Hepatocyte (in vitro differentiated cells): Measurements from ENCODE around the gene AVPR2. TPM values are rescaled to one million over a fixed set of nuclear protein-coding genes. Genes with fewer than 3 reads are reported as not detected.
A peak's percentile ranks its signal among the peaks of the same experiment; 100 is the strongest.

Source experiments
- DNase-seq: peaks from one replicate; pipeline ENCODE4 v3.0.0-alpha.2; 2016; ENCODE audit warnings: low spot score
- H2AFZ ChIP-seq: fragments of 200-600 bp; sonication (generic); 2 replicates; pipeline ENCODE4 v1.6.0; 2016; ENCODE audit warnings: antibody characterized with exemption, mild to moderate bottlenecking
- H3K27ac ChIP-seq: fragments of 200-600 bp; sonication (generic); 2 replicates; pipeline ENCODE4 v1.5.1; 2016; ENCODE audit warnings: mild to moderate bottlenecking
- H3K27me3 ChIP-seq: fragments of 200-600 bp; sonication (generic); 2 replicates; pipeline ENCODE4 v1.6.1; 2016
- H3K36me3 ChIP-seq: fragments of 200-600 bp; sonication (generic); replicated peaks from 2 replicates; pipeline ENCODE4 v1.5.1; 2016; ENCODE audit warnings: low read depth; ENCODE audit not compliant: insufficient read depth
- H3K4me1 ChIP-seq: fragments of 200-600 bp; sonication (generic); 2 replicates; pipeline ENCODE4 v1.5.1; 2016; ENCODE audit warnings: mild to moderate bottlenecking, moderate library complexity; ENCODE audit not compliant: insufficient read depth
- H3K4me2 ChIP-seq: fragments of 200-600 bp; sonication (generic); 2 replicates; pipeline ENCODE4 v1.6.0; 2016
- H3K4me3 ChIP-seq: fragments of 200-600 bp; sonication (generic); 2 replicates; pipeline ENCODE4 v1.5.1; 2016; ENCODE audit warnings: mild to moderate bottlenecking
- H3K79me2 ChIP-seq: fragments of 200-600 bp; sonication (generic); 2 replicates; pipeline ENCODE4 v1.6.0; 2017; ENCODE audit warnings: mild to moderate bottlenecking
- H3K9me2 ChIP-seq: fragments of 200-600 bp; sonication (generic); replicated peaks from 2 replicates; pipeline ENCODE4 v1.6.0; 2017; ENCODE audit warnings: mild to moderate bottlenecking; ENCODE audit not compliant: insufficient read depth
- H3K9me3 ChIP-seq: fragments of 200-600 bp; sonication (generic); 2 replicates; pipeline ENCODE4 v1.5.1; 2016; ENCODE audit warnings: low read depth, mild to moderate bottlenecking
- H4K20me1 ChIP-seq: fragments of 200-600 bp; sonication (generic); 2 replicates; pipeline ENCODE4 v1.6.0; 2016; ENCODE audit warnings: mild to moderate bottlenecking; ENCODE audit not compliant: insufficient read depth, poor library complexity, severe bottlenecking
- EZH2 ChIP-seq: fragments of 200-600 bp; sonication (generic); IDR thresholded peaks from 2 replicates; pipeline ENCODE4 v1.6.1; 2016; ENCODE audit warnings: antibody characterized with exemption, mild to moderate bottlenecking, borderline replicate concordance
- EZH2phosphoT487 ChIP-seq: fragments of 200-600 bp; sonication (generic); IDR thresholded peaks from one replicate; pipeline ENCODE4 v1.6.1; 2018; ENCODE audit warnings: antibody characterized with exemption, mild to moderate bottlenecking, low read depth, moderate library complexity; ENCODE audit not compliant: unreplicated experiment, severe bottlenecking
- WGBS: methylation state at CpG from one replicate; pipeline ENCODE4 v1.1.6; 2016; ENCODE audit warnings: low lambda C conversion rate; ENCODE audit errors: missing lambda C conversion rate; 5-methylcytosine and 5-hydroxymethylcytosine counted together
- polyA plus RNA-seq: library from polyadenylated mRNA; unstranded; fragments of >200 nt; fragmentation: Nextera tagmentation; extraction: Ambion mirVana; gene quantifications from 2 replicates; pipeline ENCODE4 v1.2.1, GENCODE V29; 2016
- total RNA-seq: library from RNA; depleted of rRNA; stranded (reverse); fragments of >200 nt; gene quantifications from 2 replicates; pipeline ENCODE4 v1.2.3, GENCODE V29; 2014
- TF ChIP-seq, protein P1 (sequence below): fragments of 200-600 bp; sonication (generic); IDR thresholded peaks from 2 replicates; pipeline ENCODE4 v1.5.1; 2016; ENCODE audit warnings: antibody characterized with exemption, mild to moderate bottlenecking; ENCODE audit not compliant: poor library complexity

The AVPR2 gene
- total and polyA plus RNA-seq, 2 experiments from 2014 or later: not detected

DNA sequence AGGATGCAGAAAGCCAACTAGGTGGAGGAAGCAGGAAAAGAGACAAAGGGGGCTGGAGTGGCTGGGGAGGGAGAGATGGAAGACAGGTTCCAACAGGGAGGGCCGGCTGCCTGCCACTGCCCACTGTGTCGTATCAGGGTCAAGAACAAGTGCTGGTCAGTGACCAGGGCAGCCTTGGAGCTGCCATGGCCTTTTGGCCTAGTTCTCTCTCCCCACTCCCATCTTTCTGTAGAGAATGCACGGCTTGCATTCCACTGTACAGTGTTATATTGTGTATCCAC lies 30.4 kb upstream of the AVPR2 start:
- no peaks in the 10 kb centered on the region for H3K36me3 ChIP-seq
- no peak overlapping the region for H3K4me3 ChIP-seq
- no peak overlapping the region for H3K4me2 ChIP-seq
- no peaks in the 10 kb centered on the region for H3K79me2 ChIP-seq
- H3K9me2 ChIP-seq: no peaks in the 10 kb centered on the region
- no peaks in the 10 kb centered on the region for H3K27me3 ChIP-seq
- no peaks in the 10 kb centered on the region for H3K4me1 ChIP-seq
- 59% methylated on average over 3 of the region's 3 CpGs for WGBS
- DNase-seq: no peak
- H3K9me3 ChIP-seq: no peaks in the 10 kb centered on the region
- no peak overlapping the region for H3K27ac ChIP-seq
- TF ChIP-seq EZH2phosphoT487 (no peak), EZH2 (no peak)
- TF ChIP-seq, protein P1, sequence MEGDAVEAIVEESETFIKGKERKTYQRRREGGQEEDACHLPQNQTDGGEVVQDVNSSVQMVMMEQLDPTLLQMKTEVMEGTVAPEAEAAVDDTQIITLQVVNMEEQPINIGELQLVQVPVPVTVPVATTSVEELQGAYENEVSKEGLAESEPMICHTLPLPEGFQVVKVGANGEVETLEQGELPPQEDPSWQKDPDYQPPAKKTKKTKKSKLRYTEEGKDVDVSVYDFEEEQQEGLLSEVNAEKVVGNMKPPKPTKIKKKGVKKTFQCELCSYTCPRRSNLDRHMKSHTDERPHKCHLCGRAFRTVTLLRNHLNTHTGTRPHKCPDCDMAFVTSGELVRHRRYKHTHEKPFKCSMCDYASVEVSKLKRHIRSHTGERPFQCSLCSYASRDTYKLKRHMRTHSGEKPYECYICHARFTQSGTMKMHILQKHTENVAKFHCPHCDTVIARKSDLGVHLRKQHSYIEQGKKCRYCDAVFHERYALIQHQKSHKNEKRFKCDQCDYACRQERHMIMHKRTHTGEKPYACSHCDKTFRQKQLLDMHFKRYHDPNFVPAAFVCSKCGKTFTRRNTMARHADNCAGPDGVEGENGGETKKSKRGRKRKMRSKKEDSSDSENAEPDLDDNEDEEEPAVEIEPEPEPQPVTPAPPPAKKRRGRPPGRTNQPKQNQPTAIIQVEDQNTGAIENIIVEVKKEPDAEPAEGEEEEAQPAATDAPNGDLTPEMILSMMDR: no peak
- no peak overlapping the region for H2AFZ ChIP-seq
- H4K20me1 ChIP-seq: no peaks in the 10 kb centered on the region

DNA sequence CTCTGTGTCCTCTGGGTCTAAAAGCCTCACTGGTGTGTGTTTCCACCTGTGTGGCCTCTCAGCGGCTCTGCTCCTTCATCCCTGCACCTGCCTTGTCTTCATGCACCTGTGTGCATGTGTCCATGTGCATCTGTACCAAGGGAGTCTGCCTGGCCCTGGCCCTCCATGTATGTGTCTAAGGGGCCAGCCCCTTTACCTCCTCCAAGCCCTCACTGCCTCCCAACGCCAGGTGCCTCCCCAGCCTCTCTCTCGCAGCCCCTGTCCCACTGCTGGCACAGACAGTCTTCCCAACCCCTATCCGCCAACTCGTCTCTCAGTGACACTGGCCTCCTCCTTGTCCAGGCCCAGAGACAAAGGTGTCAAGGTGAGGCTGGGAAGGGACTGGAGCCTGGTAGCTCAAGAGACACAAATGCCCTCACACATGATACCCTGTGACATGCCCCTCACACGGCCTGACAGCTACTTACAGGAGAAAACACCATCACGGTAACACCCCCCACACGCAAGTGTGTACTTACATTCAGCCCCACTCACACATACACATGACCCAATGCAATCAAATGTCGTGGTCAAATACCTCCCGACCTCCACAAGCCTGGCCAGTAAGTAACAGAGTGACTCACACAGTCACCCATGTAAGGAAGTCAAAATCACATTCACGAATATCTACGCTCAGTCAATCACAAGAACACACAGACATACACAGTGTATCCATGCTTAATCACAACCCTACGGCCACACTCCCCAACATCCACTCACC lies 29.9 kb upstream of the AVPR2 start:
- Histone ChIP-seq H3K79me2 (no peaks in the 10 kb centered on the region), H3K4me1 (no peaks in the 10 kb centered on the region), H3K27me3 (no peaks in the 10 kb centered on the region), H3K9me3 (no peaks in the 10 kb centered on the region), H3K27ac (no peak overlapping the region), H3K4me3 (no peak overlapping the region), H3K36me3 (no peaks in the 10 kb centered on the region), H2AFZ (no peak overlapping the region), H3K4me2 (no peak overlapping the region), H4K20me1 (no peaks in the 10 kb centered on the region), H3K9me2 (no peaks in the 10 kb centered on the region)
- no peak for TF ChIP-seq EZH2
- TF ChIP-seq, protein P1: no peak
- no peak for TF ChIP-seq EZH2phosphoT487
- WGBS: 79% methylated on average over 13 of the region's 13 CpGs
- no peak for DNase-seq

DNA sequence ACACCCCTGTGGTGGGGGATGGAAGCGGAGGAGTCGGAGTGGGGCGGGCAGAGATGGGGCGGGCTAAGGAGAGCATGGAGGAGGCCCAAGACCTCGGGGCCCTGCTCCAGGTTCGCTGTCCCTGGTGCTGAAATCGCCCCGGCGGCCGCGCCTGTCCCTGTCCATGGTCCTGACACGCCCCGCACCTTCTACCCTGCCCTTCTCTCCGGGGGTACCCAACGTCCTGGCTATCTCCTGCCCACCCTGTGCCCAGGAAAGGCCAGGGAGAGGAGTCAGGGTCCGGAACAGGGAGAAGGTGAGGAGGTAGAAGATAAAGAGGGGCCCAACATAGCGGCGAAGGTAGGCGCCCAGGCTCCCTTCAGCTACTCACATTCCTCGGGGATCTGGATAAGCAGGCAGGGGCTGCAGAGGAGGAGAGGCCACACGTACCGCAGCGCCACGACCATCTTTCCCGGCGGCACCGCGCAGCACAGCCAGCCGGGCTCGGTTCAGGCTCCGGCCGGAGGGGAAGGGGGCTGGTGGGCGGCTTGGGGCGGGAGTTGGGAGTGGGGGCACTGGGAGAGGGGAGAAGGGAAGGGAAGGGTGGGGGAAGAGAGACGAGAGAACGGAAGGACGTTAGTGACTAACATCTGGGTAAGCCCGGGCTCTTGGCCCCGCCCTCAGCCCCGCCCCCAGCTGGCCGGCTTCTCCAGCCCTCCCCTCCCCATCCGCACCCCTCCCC lies 28.9 kb upstream of the AVPR2 start:
- Histone ChIP-seq H3K36me3 (no peaks in the 10 kb centered on the region), H4K20me1 (no peaks in the 10 kb centered on the region), H3K79me2 (no peaks in the 10 kb centered on the region), H3K4me3 (no peak overlapping the region), H3K9me2 (no peaks in the 10 kb centered on the region), H2AFZ (no peak overlapping the region), H3K4me2 (no peak overlapping the region), H3K27me3 (no peaks in the 10 kb centered on the region), H3K9me3 (no peaks in the 10 kb centered on the region), H3K4me1 (no peaks in the 10 kb centered on the region), H3K27ac (no peak overlapping the region)
- 37% methylated on average over 14 of the region's 42 CpGs for WGBS
- DNase-seq: peak; percentile 64
- TF ChIP-seq, protein P1: no peak
- TF ChIP-seq EZH2 (no peak), EZH2phosphoT487 (no peak)
